Calu3 (cell line): ENCODE results near the gene CDSN. TPM values are rescaled to one million over a fixed set of nuclear protein-coding genes. Genes with fewer than 3 reads are reported as not detected.
"Not testable (repeated sequence)": the region's sequence is repeated elsewhere in the genome, so short reads cannot be mapped to it uniquely, and the experiment has no call there.

Experiments used
- BruUV-seq: library from RNA; stranded (reverse); fragments of 400-500 nt; replicated peaks from 2 replicates; lab custom pipeline; 2021; lab: Mats Ljungman, UMichigan
- CTCF ChIA-PET: fragments of 300-600 bp; sonication (Branson Sonifier 250); formaldehyde crosslinking; loops from one replicate; lab custom pipeline; 2022; ENCODE audit warnings: antibody characterized with exemption; lab: Charles Lee
- DNase-seq: peaks from one replicate; pipeline ENCODE4 v3.0.0; 2022
- H3K27ac Mint-ChIP-seq: one replicate; pipeline ENCODE4 v1.8.0; 2022; ENCODE audit warnings: mixed read lengths; ENCODE audit not compliant: unreplicated experiment
- H3K27me3 Mint-ChIP-seq: one replicate; pipeline ENCODE4 v1.8.0; 2022; ENCODE audit warnings: mixed read lengths; ENCODE audit not compliant: unreplicated experiment
- H3K36me3 Mint-ChIP-seq: one replicate; pipeline ENCODE4 v1.8.0; 2022; ENCODE audit warnings: mild to moderate bottlenecking, moderate library complexity, mixed read lengths; ENCODE audit not compliant: insufficient read depth, unreplicated experiment
- H3K4me1 Mint-ChIP-seq: one replicate; pipeline ENCODE4 v1.8.0; 2022; ENCODE audit warnings: mild to moderate bottlenecking, low read depth, mixed read lengths; ENCODE audit not compliant: unreplicated experiment
- H3K4me3 Mint-ChIP-seq: one replicate; pipeline ENCODE4 v1.8.0; 2022; ENCODE audit warnings: mild to moderate bottlenecking, low read depth, moderate library complexity, mixed read lengths; ENCODE audit not compliant: unreplicated experiment
- H3K9me3 Mint-ChIP-seq: one replicate; pipeline ENCODE4 v1.8.0; 2022; ENCODE audit warnings: low read depth, mixed read lengths; ENCODE audit not compliant: unreplicated experiment
- CTCF ChIP-seq: fragments of 200-600 bp; IDR thresholded peaks from one replicate; pipeline ENCODE4 v1.8.0; 2022; ENCODE audit warnings: antibody characterized with exemption; ENCODE audit not compliant: unreplicated experiment
- intact Hi-C: fragments of 100-400 bp; cut with micrococcal nuclease; formaldehyde crosslinking; loops from one replicate; pipeline ENCODE4 v1.10.0; 2022; ENCODE audit not compliant: unreplicated experiment
- total RNA-seq: library from RNA; stranded (reverse); gene quantifications from 2 replicates; pipeline ENCODE4 v1.2.3, GENCODE V29; 2022

The CDSN gene
- total RNA-seq, 1 experiment from 2014 or later, result 0.35 TPM

- Mint-ChIP-seq H3K4me3 (no peak overlapping the region), H3K4me1 (peaks cover 61% of the 10 kb centered on the region), H3K27ac (no peak overlapping the region), H3K9me3 (no peaks in the 10 kb centered on the region), H3K27me3 (no peaks in the 10 kb centered on the region), H3K36me3 (peaks cover 71% of the 10 kb centered on the region)
- TF ChIP-seq CTCF, result no peak
- no peak for DNase-seq
- CTCF ChIA-PET, result no interaction called here
- intact Hi-C loops, result no loop called here
- no TSS peak for BruUV-seq
Measured at GRCh38 chr6:31165986-31166385, 45.7 kb upstream of the CDSN start.

- BruUV-seq, H3K27me3 Mint-ChIP-seq, H3K9me3 Mint-ChIP-seq, CTCF ChIA-PET, intact Hi-C loops, H3K27ac Mint-ChIP-seq, DNase-seq, H3K4me3 Mint-ChIP-seq: not testable (repeated sequence)
- peaks cover 71% of the 10 kb centered on the region for H3K36me3 Mint-ChIP-seq
- peaks cover 55% of the 10 kb centered on the region for H3K4me1 Mint-ChIP-seq
Measured at GRCh38 chr6:31165064-31165832, 45.0 kb upstream of the CDSN start.

GRCh38 chr6:31164475-31165063 is 44.3 kb upstream of the CDSN start:
- H3K9me3 Mint-ChIP-seq, H3K4me3 Mint-ChIP-seq, DNase-seq, H3K27ac Mint-ChIP-seq, intact Hi-C loops, H3K27me3 Mint-ChIP-seq, BruUV-seq: not testable (repeated sequence)
- H3K36me3 Mint-ChIP-seq, result peaks cover 68% of the 10 kb centered on the region
- CTCF ChIA-PET, result interaction anchor here (1.4 kb wide), 1 partner anchor 13 kb away, joined by 3 read pairs; no protein-coding TSS in a partner anchor
- H3K4me1 Mint-ChIP-seq, result peaks cover 53% of the 10 kb centered on the region

GRCh38 chr6:31163922-31164321 is 43.7 kb upstream of the CDSN start:
- no TSS peak for BruUV-seq
- Mint-ChIP-seq H3K4me1 (peaks cover 53% of the 10 kb centered on the region), H3K36me3 (peaks cover 70% of the 10 kb centered on the region), H3K4me3 (no peak overlapping the region), H3K27ac (no peak overlapping the region), H3K27me3 (no peaks in the 10 kb centered on the region), H3K9me3 (no peaks in the 10 kb centered on the region)
- intact Hi-C loops, result no loop called here
- DNase-seq, result no peak
- CTCF ChIA-PET, result interaction anchor here (0.8 to 1.4 kb wide), 2 partner anchors 11 to 13 kb away, joined by 3 read pairs; no protein-coding TSS in a partner anchor
- no peak for TF ChIP-seq CTCF

GRCh38 chr6:31162463-31163165 is 42.4 kb upstream of the CDSN start:
- peaks cover 73% of the 10 kb centered on the region for H3K36me3 Mint-ChIP-seq
- peaks cover 59% of the 10 kb centered on the region for H3K4me1 Mint-ChIP-seq
- no peaks in the 10 kb centered on the region for H3K9me3 Mint-ChIP-seq
- no peaks in the 10 kb centered on the region for H3K27me3 Mint-ChIP-seq
- H3K4me3 Mint-ChIP-seq, result no peak overlapping the region
- BruUV-seq, result no TSS peak
- DNase-seq, result no peak
- intact Hi-C loops, result no loop called here
- CTCF ChIA-PET, result no interaction called here
- TF ChIP-seq CTCF, result no peak
- no peak overlapping the region for H3K27ac Mint-ChIP-seq
